ENCODE data around the gene MBIP.

MBIP gene, protein sequence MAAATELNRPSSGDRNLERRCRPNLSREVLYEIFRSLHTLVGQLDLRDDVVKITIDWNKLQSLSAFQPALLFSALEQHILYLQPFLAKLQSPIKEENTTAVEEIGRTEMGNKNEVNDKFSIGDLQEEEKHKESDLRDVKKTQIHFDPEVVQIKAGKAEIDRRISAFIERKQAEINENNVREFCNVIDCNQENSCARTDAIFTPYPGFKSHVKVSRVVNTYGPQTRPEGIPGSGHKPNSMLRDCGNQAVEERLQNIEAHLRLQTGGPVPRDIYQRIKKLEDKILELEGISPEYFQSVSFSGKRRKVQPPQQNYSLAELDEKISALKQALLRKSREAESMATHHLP

DNA sequence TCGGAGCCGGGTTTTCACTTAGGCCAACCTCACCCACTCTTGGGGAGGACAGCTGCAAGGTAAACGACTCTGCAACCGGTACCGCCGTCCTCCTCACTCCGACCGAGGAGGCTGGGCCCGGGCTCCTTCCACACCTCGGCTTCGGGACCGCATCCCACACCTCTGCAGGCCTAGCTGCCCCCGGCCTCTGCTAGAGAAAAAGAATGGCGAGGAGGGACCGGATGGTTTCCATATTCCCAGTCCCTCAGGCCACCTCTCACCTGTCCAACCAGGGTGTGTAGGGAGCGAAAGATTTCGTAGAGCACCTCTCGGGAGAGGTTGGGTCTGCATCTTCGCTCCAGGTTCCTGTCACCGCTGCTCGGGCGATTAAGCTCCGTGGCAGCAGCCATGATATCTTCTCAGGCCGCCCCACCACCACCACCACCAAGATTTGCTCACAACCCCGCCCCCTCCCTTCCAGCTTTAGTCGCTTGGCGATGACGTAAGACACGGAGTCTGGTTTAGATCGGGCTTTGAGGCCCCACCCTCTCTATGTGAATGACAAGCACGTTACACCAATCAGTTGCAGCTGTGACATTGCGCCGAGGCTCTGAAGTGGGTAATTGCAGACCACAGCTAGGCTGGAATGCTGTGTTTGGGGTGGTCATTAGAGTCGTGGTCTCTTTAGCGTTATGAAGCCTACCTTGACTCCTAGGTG is at the start of gene MBIP:
Gene MBIP (minus strand): TSS at position 438 of the 697 bp plus-strand sequence. CDS start 49 bp downstream, at position 389.
- H3K4me3 ChIP-seq (ENCODE audit: low read length, poor library complexity, severe bottlenecking): peak within 1 kb of the TSS; percentile 75

DNA sequence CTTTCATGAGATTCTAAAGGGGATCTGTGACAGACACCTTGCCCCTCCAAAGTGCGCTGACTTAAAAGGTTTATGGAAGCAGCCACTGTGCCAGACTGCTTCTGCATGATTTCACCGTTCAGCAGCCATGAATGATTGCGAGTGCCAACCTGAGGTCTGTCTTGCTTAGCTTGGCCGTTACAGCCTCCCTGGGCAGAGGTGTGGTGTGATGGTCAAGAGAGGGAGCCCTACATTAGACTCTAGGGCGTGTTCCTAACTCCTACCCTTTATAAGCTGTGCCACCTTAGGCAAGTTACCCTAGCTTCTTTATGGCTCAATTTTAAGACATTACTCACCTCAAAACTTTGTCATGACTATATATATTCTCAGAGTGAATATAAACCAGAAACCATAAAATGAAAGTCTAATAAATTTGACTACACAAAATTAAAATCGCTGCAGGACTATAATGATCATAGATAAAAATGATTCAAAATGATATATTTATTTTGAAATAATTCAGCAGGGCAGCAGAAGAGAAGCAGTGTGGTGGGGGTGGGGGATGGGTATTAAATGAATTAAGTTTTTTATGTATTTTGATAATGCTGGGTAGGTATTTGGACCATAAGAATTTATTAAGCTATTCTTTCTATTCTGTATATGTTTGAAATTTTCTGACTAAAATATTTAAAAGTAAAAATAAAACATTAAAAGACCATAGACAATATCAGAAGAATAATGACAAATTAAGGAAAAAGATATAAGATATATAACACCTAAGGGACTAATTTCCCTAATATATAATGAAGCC is 47.7 kb upstream of the MBIP start:
- Histone ChIP-seq H3K4me2 (ENCODE audit: low read depth, low read length, poor library complexity, severe bottlenecking) (no peak overlapping the region), H3K79me2 (ENCODE audit: insufficient read depth, low read length) (no peaks in the 10 kb centered on the region), H3K27me3 (ENCODE audit: insufficient read depth, low read length, poor library complexity, severe bottlenecking) (no peaks in the 10 kb centered on the region), H4K20me1 (ENCODE audit: insufficient read depth, low read length, poor library complexity, severe bottlenecking) (no peaks in the 10 kb centered on the region), H3K9ac (ENCODE audit: low read depth, low read length, poor library complexity, severe bottlenecking) (no peak overlapping the region), H3K4me3 (ENCODE audit: low read length, poor library complexity, severe bottlenecking) (no peak overlapping the region), H2AFZ (ENCODE audit: low read length) (no peak overlapping the region), H3F3A (ENCODE audit: low read depth) (no peaks in the 10 kb centered on the region), H3K4me1 (ENCODE audit: insufficient read depth, low read length, poor library complexity, severe bottlenecking) (no peaks in the 10 kb centered on the region), H3K36me3 (ENCODE audit: insufficient read depth, low read length) (no peaks in the 10 kb centered on the region), H3K9me2 (replicated peaks; ENCODE audit: low read depth, low read length) (no peaks in the 10 kb centered on the region), H3K9me3 (ENCODE audit: insufficient read depth, low read depth, low read length) (no peaks in the 10 kb centered on the region)
- no peak for TF ChIP-seq EZH2phosphoT487 (IDR thresholded peaks at IDR 0.05; ENCODE audit: borderline replicate concordance)
- TF ChIP-seq, protein P1, sequence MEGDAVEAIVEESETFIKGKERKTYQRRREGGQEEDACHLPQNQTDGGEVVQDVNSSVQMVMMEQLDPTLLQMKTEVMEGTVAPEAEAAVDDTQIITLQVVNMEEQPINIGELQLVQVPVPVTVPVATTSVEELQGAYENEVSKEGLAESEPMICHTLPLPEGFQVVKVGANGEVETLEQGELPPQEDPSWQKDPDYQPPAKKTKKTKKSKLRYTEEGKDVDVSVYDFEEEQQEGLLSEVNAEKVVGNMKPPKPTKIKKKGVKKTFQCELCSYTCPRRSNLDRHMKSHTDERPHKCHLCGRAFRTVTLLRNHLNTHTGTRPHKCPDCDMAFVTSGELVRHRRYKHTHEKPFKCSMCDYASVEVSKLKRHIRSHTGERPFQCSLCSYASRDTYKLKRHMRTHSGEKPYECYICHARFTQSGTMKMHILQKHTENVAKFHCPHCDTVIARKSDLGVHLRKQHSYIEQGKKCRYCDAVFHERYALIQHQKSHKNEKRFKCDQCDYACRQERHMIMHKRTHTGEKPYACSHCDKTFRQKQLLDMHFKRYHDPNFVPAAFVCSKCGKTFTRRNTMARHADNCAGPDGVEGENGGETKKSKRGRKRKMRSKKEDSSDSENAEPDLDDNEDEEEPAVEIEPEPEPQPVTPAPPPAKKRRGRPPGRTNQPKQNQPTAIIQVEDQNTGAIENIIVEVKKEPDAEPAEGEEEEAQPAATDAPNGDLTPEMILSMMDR (conservative IDR thresholded peaks at IDR 0.05; ENCODE audit: low read length): no peak

More for the DNA sequence above, at the start of gene MBIP:
- TF ChIP-seq, protein P1 (conservative IDR thresholded peaks at IDR 0.05; ENCODE audit: low read length): no peak
- no peak for TF ChIP-seq EZH2phosphoT487 (IDR thresholded peaks at IDR 0.05; ENCODE audit: borderline replicate concordance)
- peaks cover 3% of the 10 kb centered on the region for H3K4me1 ChIP-seq (ENCODE audit: insufficient read depth, low read length, poor library complexity, severe bottlenecking)
- H3K9me3 ChIP-seq (ENCODE audit: insufficient read depth, low read depth, low read length): no peaks in the 10 kb centered on the region
- no peaks in the 10 kb centered on the region for H3K36me3 ChIP-seq (ENCODE audit: insufficient read depth, low read length)
- peak within 1 kb of the TSS; percentile 97 for H2AFZ ChIP-seq (ENCODE audit: low read length)
- H3K79me2 ChIP-seq (ENCODE audit: insufficient read depth, low read length): peaks cover 33% of the 10 kb centered on the region
- H4K20me1 ChIP-seq (ENCODE audit: insufficient read depth, low read length, poor library complexity, severe bottlenecking): peaks cover 12% of the 10 kb centered on the region
- peaks cover 5% of the 10 kb centered on the region for H3K27me3 ChIP-seq (ENCODE audit: insufficient read depth, low read length, poor library complexity, severe bottlenecking)
- no peaks in the 10 kb centered on the region for H3K9me2 ChIP-seq (replicated peaks; ENCODE audit: low read depth, low read length)
- peak within 1 kb of the TSS; percentile 77 for H3K4me2 ChIP-seq (ENCODE audit: low read depth, low read length, poor library complexity, severe bottlenecking)
- H3F3A ChIP-seq (ENCODE audit: low read depth): no peaks in the 10 kb centered on the region
- peak within 1 kb of the TSS; percentile 72 for H3K9ac ChIP-seq (ENCODE audit: low read depth, low read length, poor library complexity, severe bottlenecking)

DNA sequence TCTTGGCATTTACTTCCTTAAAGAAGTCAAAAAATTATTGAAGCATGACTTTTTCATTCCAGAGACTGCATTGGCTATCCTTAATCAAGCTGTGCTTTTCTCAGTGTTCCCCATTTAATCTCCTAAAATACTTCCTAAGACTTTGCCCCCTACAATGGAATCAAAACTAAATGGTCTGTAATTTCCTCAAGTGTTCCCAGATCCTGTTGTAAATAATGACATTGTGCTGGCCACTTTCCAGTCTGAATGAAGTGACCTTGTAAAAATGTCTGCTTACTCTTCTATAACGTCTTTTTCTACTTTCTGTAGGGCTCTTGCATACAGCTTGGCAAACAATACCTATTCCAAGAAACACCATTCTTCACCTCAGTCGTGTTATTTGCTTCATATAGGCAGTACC is 45.3 kb upstream of the MBIP start:
- Histone ChIP-seq H3K9me2 (replicated peaks; ENCODE audit: low read depth, low read length) (no peaks in the 10 kb centered on the region), H3K4me2 (ENCODE audit: low read depth, low read length, poor library complexity, severe bottlenecking) (no peak overlapping the region), H4K20me1 (ENCODE audit: insufficient read depth, low read length, poor library complexity, severe bottlenecking) (no peaks in the 10 kb centered on the region), H3K9ac (ENCODE audit: low read depth, low read length, poor library complexity, severe bottlenecking) (no peak overlapping the region), H3K79me2 (ENCODE audit: insufficient read depth, low read length) (no peaks in the 10 kb centered on the region), H3K4me1 (ENCODE audit: insufficient read depth, low read length, poor library complexity, severe bottlenecking) (no peaks in the 10 kb centered on the region), H3K36me3 (ENCODE audit: insufficient read depth, low read length) (no peaks in the 10 kb centered on the region), H3K27me3 (ENCODE audit: insufficient read depth, low read length, poor library complexity, severe bottlenecking) (no peaks in the 10 kb centered on the region), H2AFZ (ENCODE audit: low read length) (no peak overlapping the region), H3K9me3 (ENCODE audit: insufficient read depth, low read depth, low read length) (no peaks in the 10 kb centered on the region), H3F3A (ENCODE audit: low read depth) (no peaks in the 10 kb centered on the region), H3K4me3 (ENCODE audit: low read length, poor library complexity, severe bottlenecking) (no peak overlapping the region)
- TF ChIP-seq EZH2phosphoT487 (IDR thresholded peaks at IDR 0.05; ENCODE audit: borderline replicate concordance): no peak
- TF ChIP-seq, protein P1 (conservative IDR thresholded peaks at IDR 0.05; ENCODE audit: low read length): no peak

Data from Loucy (cell line).